Mesothelial cell of epicardium (in vitro differentiated cells): ENCODE results near the gene PCAT6. TPM values are rescaled to one million over a fixed set of nuclear protein-coding genes. Genes with fewer than 3 reads are reported as not detected.

ENCODE experiments used
- DNase-seq, 2 experiments: peaks; one replicate each; pipeline ENCODE4 v3.0.0; 2021; ENCODE audit warnings: low spot score in 2 of 2; ENCODE audit not compliant: unreplicated experiment in 2 of 2
- H3K27ac Mint-ChIP-seq: 2 replicates; pipeline ENCODE4 v1.8.0; 2021; ENCODE audit warnings: mixed read lengths
- H3K27me3 Mint-ChIP-seq: 2 replicates; pipeline ENCODE4 v1.8.0; 2021; ENCODE audit warnings: low read depth, mixed read lengths
- H3K36me3 Mint-ChIP-seq: 2 replicates; pipeline ENCODE4 v1.8.0; 2021; ENCODE audit warnings: mixed read lengths
- H3K4me1 Mint-ChIP-seq: 2 replicates; pipeline ENCODE4 v1.8.0; 2021; ENCODE audit warnings: mixed read lengths
- H3K4me3 Mint-ChIP-seq: 2 replicates; pipeline ENCODE4 v1.8.0; 2021; ENCODE audit warnings: mild to moderate bottlenecking, moderate library complexity, mixed read lengths
- H3K9me3 Mint-ChIP-seq: 2 replicates; pipeline ENCODE4 v1.8.0; 2021; ENCODE audit warnings: mixed read lengths
- total RNA-seq: library from RNA; stranded (reverse); gene quantifications from 3 replicates; pipeline ENCODE4 v1.2.1, GENCODE V29; 2021
- TF ChIP-seq, protein P1 (sequence below): fragments of 200-600 bp; sonication (generic); IDR thresholded peaks from one replicate; pipeline ENCODE4 v1.5.0; 2021; ENCODE audit warnings: antibody characterized with exemption; ENCODE audit not compliant: unreplicated experiment

The PCAT6 gene
- total RNA-seq, 1 donor from 2014 or later = 9.9 TPM

DNA sequence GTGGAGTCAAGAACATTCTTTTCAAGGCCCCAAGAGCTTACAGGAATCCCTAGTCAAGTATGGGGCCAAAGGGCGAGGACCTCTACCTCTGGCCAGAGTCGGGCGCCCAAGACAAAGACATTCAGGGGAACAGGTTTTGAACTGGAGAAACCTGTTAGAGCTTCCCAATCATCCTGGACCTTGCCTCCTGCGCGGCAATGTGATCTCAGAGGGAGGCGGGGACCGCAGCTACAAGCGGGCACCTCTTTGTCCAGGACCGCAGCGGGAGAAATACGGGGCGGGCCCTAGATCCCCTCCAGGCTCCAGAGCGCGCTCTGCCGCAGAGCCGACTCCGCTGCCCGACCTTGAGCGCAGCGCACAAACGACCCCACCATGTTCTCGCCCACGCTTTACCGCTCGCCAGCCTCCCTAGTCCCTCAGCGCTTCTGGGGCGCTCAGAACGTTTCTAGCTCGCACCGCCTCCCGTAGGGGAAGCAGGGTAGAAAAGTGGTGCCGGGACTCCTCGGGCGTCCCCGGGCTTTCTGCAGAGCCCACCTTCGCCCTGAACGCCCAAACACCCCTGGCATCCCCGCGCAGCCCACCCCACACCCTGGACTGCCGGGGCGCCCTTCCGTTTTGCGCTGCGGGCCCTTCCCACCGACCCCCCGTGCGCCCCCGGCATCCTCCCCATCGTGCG, 50.1 kb downstream of the PCAT6 start:
- DNase-seq = peak; percentile 35 to 62

More for the DNA sequence above, 50.1 kb downstream of the PCAT6 start:
- Mint-ChIP-seq H3K4me3 (peak overlapping the region; percentile 90), H3K36me3 (no peaks in the 10 kb centered on the region), H3K27me3 (peaks cover 8% of the 10 kb centered on the region), H3K4me1 (peaks cover 10% of the 10 kb centered on the region), H3K9me3 (no peaks in the 10 kb centered on the region), H3K27ac (peak overlapping the region; percentile 84)
- TF ChIP-seq, protein P1, sequence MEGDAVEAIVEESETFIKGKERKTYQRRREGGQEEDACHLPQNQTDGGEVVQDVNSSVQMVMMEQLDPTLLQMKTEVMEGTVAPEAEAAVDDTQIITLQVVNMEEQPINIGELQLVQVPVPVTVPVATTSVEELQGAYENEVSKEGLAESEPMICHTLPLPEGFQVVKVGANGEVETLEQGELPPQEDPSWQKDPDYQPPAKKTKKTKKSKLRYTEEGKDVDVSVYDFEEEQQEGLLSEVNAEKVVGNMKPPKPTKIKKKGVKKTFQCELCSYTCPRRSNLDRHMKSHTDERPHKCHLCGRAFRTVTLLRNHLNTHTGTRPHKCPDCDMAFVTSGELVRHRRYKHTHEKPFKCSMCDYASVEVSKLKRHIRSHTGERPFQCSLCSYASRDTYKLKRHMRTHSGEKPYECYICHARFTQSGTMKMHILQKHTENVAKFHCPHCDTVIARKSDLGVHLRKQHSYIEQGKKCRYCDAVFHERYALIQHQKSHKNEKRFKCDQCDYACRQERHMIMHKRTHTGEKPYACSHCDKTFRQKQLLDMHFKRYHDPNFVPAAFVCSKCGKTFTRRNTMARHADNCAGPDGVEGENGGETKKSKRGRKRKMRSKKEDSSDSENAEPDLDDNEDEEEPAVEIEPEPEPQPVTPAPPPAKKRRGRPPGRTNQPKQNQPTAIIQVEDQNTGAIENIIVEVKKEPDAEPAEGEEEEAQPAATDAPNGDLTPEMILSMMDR = no peak

Other genes with a start within 250 kb of the PCAT6 start
- 3.1 to 3.3 TPM (median 3.1 TPM) in 3 replicates for gene SYT2, start 100.5 kb upstream of the PCAT6 start, total RNA-seq
- 230 to 265 TPM (median 260 TPM) in 3 replicates for gene KDM5B, start 2.5 kb upstream of the PCAT6 start, total RNA-seq
- 5.9 to 7.0 TPM (median 6.5 TPM) in 3 replicates for gene RABIF, start 78.2 kb downstream of the PCAT6 start, total RNA-seq
- gene KLHL12, start 116.3 kb downstream of the PCAT6 start, total RNA-seq = 26.5 to 31.0 TPM (median 27.8 TPM) in 3 replicates
- gene ADIPOR1, start 147.4 kb downstream of the PCAT6 start, total RNA-seq = 38.0 to 39.1 TPM (median 38.4 TPM) in 3 replicates
- gene CYB5R1, start 156.3 kb downstream of the PCAT6 start, total RNA-seq = 25.9 to 26.6 TPM (median 26.1 TPM) in 3 replicates
- gene TMEM183A, start 196.4 kb downstream of the PCAT6 start, total RNA-seq = 58.4 to 64.5 TPM (median 64.0 TPM) in 3 replicates
- gene PPFIA4, start 215.5 kb downstream of the PCAT6 start, total RNA-seq = 35.3 to 39.4 TPM (median 38.9 TPM) in 3 replicates